HG03159 (cell line): ENCODE measurements around the gene NID1.
"Not testable (repeated sequence)": the region's sequence is repeated elsewhere in the genome, so short reads cannot be mapped to it uniquely, and the experiment has no call there.

Experiments used
- ATAC-seq: cut with Tn5 transposase; IDR thresholded peaks from one replicate; pipeline ENCODE4 v1.9.1; 2021; ENCODE audit warnings: mild to moderate bottlenecking, moderate library complexity; ENCODE audit not compliant: unreplicated experiment

Gene NID1

GRCh38 chr1:236002025-236002390 is 62.9 kb downstream of the NID1 start:
- no peak for ATAC-seq

- no peak for ATAC-seq
These were observed 64.1 kb downstream of the NID1 start for GRCh38 chr1:236000781-236001180.

GRCh38 chr1:235999259-235999925 is 65.5 kb downstream of the NID1 start:
- peak; percentile 84 for ATAC-seq

GRCh38 chr1:235998812-235999211 is 66.1 kb downstream of the NID1 start:
- ATAC-seq = peak; percentile 42

GRCh38 chr1:235997931-235998330 is 67.0 kb downstream of the NID1 start:
- ATAC-seq = no peak

GRCh38 chr1:235997049-235997448 is 67.8 kb downstream of the NID1 start:
- no peak for ATAC-seq

- peak; percentile 28 for ATAC-seq
These were observed 68.7 kb downstream of the NID1 start for GRCh38 chr1:235996048-235996785.

GRCh38 chr1:235995511-235995910 is 69.4 kb downstream of the NID1 start:
- ATAC-seq = no peak

- ATAC-seq = no peak
These were observed 71.2 kb downstream of the NID1 start for GRCh38 chr1:235993652-235994051.

GRCh38 chr1:235992868-235993267 is 72.0 kb downstream of the NID1 start:
- ATAC-seq = no peak

- ATAC-seq = no peak
These were observed 72.5 kb downstream of the NID1 start for GRCh38 chr1:235992346-235992745.

- no peak for ATAC-seq
These were observed 74.5 kb downstream of the NID1 start for GRCh38 chr1:235990330-235990795.

- ATAC-seq = no peak
These were observed 75.8 kb downstream of the NID1 start for GRCh38 chr1:235989105-235989504.

- peak; percentile 72 for ATAC-seq
These were observed 78.0 kb downstream of the NID1 start for GRCh38 chr1:235986869-235987268.

GRCh38 chr1:235984041-235984825 is 80.7 kb downstream of the NID1 start:
- no peak for ATAC-seq

GRCh38 chr1:235980976-235981375 is 83.9 kb downstream of the NID1 start:
- no peak for ATAC-seq

- ATAC-seq = no peak
These were observed 85.1 kb downstream of the NID1 start for GRCh38 chr1:235979716-235980333.

GRCh38 chr1:235979176-235979575 is 85.7 kb downstream of the NID1 start:
- no peak for ATAC-seq

GRCh38 chr1:235976490-235976889 is 88.4 kb downstream of the NID1 start:
- ATAC-seq = no peak

- ATAC-seq = no peak
These were observed 90.3 kb downstream of the NID1 start for GRCh38 chr1:235974616-235975015.

- ATAC-seq = not testable (repeated sequence)
These were observed 92.2 kb downstream of the NID1 start for GRCh38 chr1:235972691-235973090.
